ENCODE results near the gene PTPN18.

DNA sequence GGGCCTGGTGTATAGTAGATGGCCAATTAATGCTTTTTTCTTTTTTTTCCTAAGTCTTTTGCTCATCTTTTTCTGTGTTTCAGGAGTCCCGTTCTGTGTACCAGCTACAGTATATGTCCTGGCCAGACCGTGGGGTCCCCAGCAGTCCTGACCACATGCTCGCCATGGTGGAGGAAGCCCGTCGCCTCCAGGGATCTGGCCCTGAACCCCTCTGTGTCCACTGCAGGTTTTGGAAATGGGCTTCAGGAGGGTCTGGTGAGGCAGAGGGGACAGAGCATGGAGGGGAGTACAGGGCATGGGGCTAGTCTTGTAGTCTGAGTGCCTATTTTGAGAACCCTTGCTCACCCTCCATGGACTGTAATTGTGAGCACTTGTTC lies 14.1 kb downstream of the PTPN18 start:
- TF ChIP-seq GATA2 (IDR thresholded peaks at IDR 0.05; ENCODE audit: low read depth, low read length) (no peak), GATA3 (IDR thresholded peaks at IDR 0.05; ENCODE audit: low read depth, low read length) (no peak)
